Activated CD4-positive, alpha-beta T cell treated with anti-CD3 and anti-CD28 coated beads, Interleukin-2, Interleukin-4, amounts not matched to agents 100 ng/mL and 50 ng/mL, durations not matched to agents 16 hours and 8 hours (primary cell): Measurements from ENCODE around the gene LGI1.

Experiments
- DNase-seq: peaks from one replicate; pipeline ENCODE4 v3.0.0-alpha.2; 2020; ENCODE audit warnings: low spot score

LGI1 gene

GRCh38 chr10:93757801-93758507, at the start of gene LGI1:
Gene LGI1, plus strand, starts transcription at chr10:93757936. Its CDS starts 209 bp downstream, at chr10:93758145.
- no peak for DNase-seq

GRCh38 chr10:93710333-93710909, 47.3 kb upstream of the LGI1 start:
- no peak for DNase-seq

GRCh38 chr10:93711891-93712290, 45.8 kb upstream of the LGI1 start:
- DNase-seq: no peak

GRCh38 chr10:93712593-93712992, 45.1 kb upstream of the LGI1 start:
- DNase-seq: no peak

GRCh38 chr10:93715345-93715744, 42.4 kb upstream of the LGI1 start:
- no peak for DNase-seq

- DNase-seq: no peak
These were observed 41.0 kb upstream of the LGI1 start for GRCh38 chr10:93716766-93717165.

GRCh38 chr10:93718937-93719725, 38.6 kb upstream of the LGI1 start:
- DNase-seq: no peak

- DNase-seq: no peak
These were observed 37.8 kb upstream of the LGI1 start for GRCh38 chr10:93719901-93720300.

- no peak for DNase-seq
These were observed 35.2 kb upstream of the LGI1 start for GRCh38 chr10:93722550-93722949.

GRCh38 chr10:93723153-93723552, 34.6 kb upstream of the LGI1 start:
- DNase-seq: no peak

- DNase-seq: no peak
These were observed 31.7 kb upstream of the LGI1 start for GRCh38 chr10:93726024-93726423.

GRCh38 chr10:93741367-93741766, 16.4 kb upstream of the LGI1 start:
- DNase-seq: no peak

GRCh38 chr10:93742633-93743349, 14.9 kb upstream of the LGI1 start:
- no peak for DNase-seq

- no peak for DNase-seq
These were observed 12.2 kb upstream of the LGI1 start for GRCh38 chr10:93745408-93746065.

- DNase-seq: no peak
These were observed 10.9 kb upstream of the LGI1 start for GRCh38 chr10:93746844-93747284.

GRCh38 chr10:93749218-93749799, 8.4 kb upstream of the LGI1 start:
- DNase-seq: no peak

- DNase-seq: no peak
These were observed 6.6 kb upstream of the LGI1 start for GRCh38 chr10:93751124-93751523.

GRCh38 chr10:93751832-93752231, 5.9 kb upstream of the LGI1 start:
- no peak for DNase-seq

GRCh38 chr10:93752761-93753160, 5.0 kb upstream of the LGI1 start:
- DNase-seq: no peak

GRCh38 chr10:93753621-93754250, 4.0 kb upstream of the LGI1 start:
- DNase-seq: no peak

- no peak for DNase-seq
These were observed 3.0 kb upstream of the LGI1 start for GRCh38 chr10:93754761-93755160.
